GM21447 (cell line): Measurements from ENCODE around the gene METTL9.
"Not testable (repeated sequence)": the region's sequence is repeated elsewhere in the genome, so short reads cannot be mapped to it uniquely, and the experiment has no call there.

Experiments
- ATAC-seq: cut with Tn5 transposase; IDR thresholded peaks from one replicate; pipeline ENCODE4 v1.9.1; 2021; ENCODE audit not compliant: unreplicated experiment

The METTL9 gene

GRCh38 chr16:21610006-21610544 is 10.7 kb downstream of the METTL9 start:
- no peak for ATAC-seq

- ATAC-seq, result no peak
These were observed 11.4 kb downstream of the METTL9 start for GRCh38 chr16:21610766-21611165.

GRCh38 chr16:21611198-21611555 is 11.8 kb downstream of the METTL9 start:
- no peak for ATAC-seq

- ATAC-seq, result no peak
These were observed 12.4 kb downstream of the METTL9 start for GRCh38 chr16:21611556-21612384.

- no peak for ATAC-seq
These were observed 14.0 kb downstream of the METTL9 start for GRCh38 chr16:21613361-21613760.

- no peak for ATAC-seq
These were observed 14.4 kb downstream of the METTL9 start for GRCh38 chr16:21613781-21614180.

GRCh38 chr16:21614896-21615295 is 15.5 kb downstream of the METTL9 start:
- no peak for ATAC-seq

GRCh38 chr16:21617607-21618006 is 18.2 kb downstream of the METTL9 start:
- no peak for ATAC-seq

GRCh38 chr16:21618281-21618680 is 18.9 kb downstream of the METTL9 start:
- ATAC-seq, result no peak

GRCh38 chr16:21619765-21620425 is 20.5 kb downstream of the METTL9 start:
- ATAC-seq, result no peak

GRCh38 chr16:21620592-21620991 is 21.2 kb downstream of the METTL9 start:
- ATAC-seq, result no peak

- ATAC-seq, result no peak
These were observed 23.2 kb downstream of the METTL9 start for GRCh38 chr16:21622545-21622944.

GRCh38 chr16:21625026-21625425 is 25.6 kb downstream of the METTL9 start:
- no peak for ATAC-seq

- ATAC-seq, result no peak
These were observed 27.4 kb downstream of the METTL9 start for GRCh38 chr16:21626659-21627277.

GRCh38 chr16:21628121-21628726 is 28.8 kb downstream of the METTL9 start:
- no peak for ATAC-seq

- ATAC-seq, result no peak
These were observed 29.4 kb downstream of the METTL9 start for GRCh38 chr16:21628772-21629171.

GRCh38 chr16:21629616-21630539 is 30.5 kb downstream of the METTL9 start:
- not testable (repeated sequence) for ATAC-seq

- not testable (repeated sequence) for ATAC-seq
These were observed 31.5 kb downstream of the METTL9 start for GRCh38 chr16:21630866-21631265.

- ATAC-seq, result not testable (repeated sequence)
These were observed 32.0 kb downstream of the METTL9 start for GRCh38 chr16:21631376-21631775.

- not testable (repeated sequence) for ATAC-seq
These were observed 32.7 kb downstream of the METTL9 start for GRCh38 chr16:21631951-21632575.
